C4-2B (cell line): ENCODE results near the gene NCKAP5L.

ENCODE experiments used
- H3K27ac ChIP-seq: fragments of 450-650 bp; 2 replicates; pipeline ENCODE4 v1.5.1; 2017
- CTCF ChIP-seq: fragments of 450-650 bp; conservative IDR thresholded peaks from 2 replicates; pipeline ENCODE4 v1.5.1; 2017; ENCODE audit warnings: mild to moderate bottlenecking
- ZFX ChIP-seq: fragments of 450-650 bp; IDR thresholded peaks from 2 replicates; pipeline ENCODE4 v1.6.1; 2017

Gene NCKAP5L

GRCh38 chr12:49792976-49793580 is 35.1 kb downstream of the NCKAP5L start:
- no peak overlapping the region for H3K27ac ChIP-seq
- TF ChIP-seq CTCF (no peak), ZFX (no peak)

GRCh38 chr12:49792181-49792970 is 35.8 kb downstream of the NCKAP5L start:
- TF ChIP-seq ZFX (no peak), CTCF (no peak)
- no peak overlapping the region for H3K27ac ChIP-seq

GRCh38 chr12:49791700-49792099 is 36.5 kb downstream of the NCKAP5L start:
- TF ChIP-seq ZFX (no peak), CTCF (no peak)
- no peak overlapping the region for H3K27ac ChIP-seq

- TF ChIP-seq CTCF (no peak), ZFX (no peak)
- no peak overlapping the region for H3K27ac ChIP-seq
Measured at GRCh38 chr12:49790741-49791555, 37.3 kb downstream of the NCKAP5L start.

GRCh38 chr12:49789992-49790391 is 38.2 kb downstream of the NCKAP5L start:
- H3K27ac ChIP-seq = no peak overlapping the region
- TF ChIP-seq ZFX (no peak), CTCF (no peak)

GRCh38 chr12:49787672-49788071 is 40.5 kb downstream of the NCKAP5L start:
- TF ChIP-seq CTCF (no peak), ZFX (no peak)
- H3K27ac ChIP-seq = no peak overlapping the region
